ENCODE results near the gene PDE9A. TPM values are rescaled to one million over a fixed set of nuclear protein-coding genes. Genes with fewer than 3 reads are reported as not detected.

PDE9A gene
- total and polyA plus RNA-seq, 2 donors (not counting 3 experiments of a cell fraction or from before 2014, with no cell fraction given) = 0.28 to 2.2 TPM

- Histone ChIP-seq H3K9me1 (replicated peaks; ENCODE audit: control insufficient read depth, extremely low read depth, insufficient read depth, low read length) (no peaks in the 10 kb centered on the region), H3K36me3 (ENCODE audit: control insufficient read depth in 2 of 2, extremely low read depth in 1 of 2, insufficient read depth in 2 of 2, low read length in 2 of 2) (no peaks in the 10 kb centered on the region), H2AFZ (ENCODE audit: low read depth, low read length) (no peak overlapping the region), H3K4me2 (ENCODE audit: insufficient read depth, low read length) (no peak overlapping the region), H3K27ac (ENCODE audit: insufficient read depth, low read depth, low read length) (no peak overlapping the region), H4K20me1 (replicated peaks; ENCODE audit: control insufficient read depth, extremely low read depth, insufficient read depth, low read length) (no peaks in the 10 kb centered on the region), H3K9me3 (replicated peaks; ENCODE audit: control insufficient read depth, insufficient read depth, low read length) (no peaks in the 10 kb centered on the region), H3K9ac (replicated peaks; ENCODE audit: extremely low read depth, insufficient read depth, low read length) (no peak overlapping the region), H3K4me3 (replicated peaks in 1 of 3; ENCODE audit: insufficient read depth in 1 of 3, low read depth in 1 of 3, low read length in 3 of 3) (no peak overlapping the region), H3K27me3 (ENCODE audit: control insufficient read depth in 2 of 2, insufficient read depth in 2 of 2, low read length in 2 of 2) (peaks cover 16% of the 10 kb centered on the region in 2 experiments), H3K4me1 (ENCODE audit: control insufficient read depth, extremely low read depth, insufficient read depth, low read length) (no peaks in the 10 kb centered on the region), H3K79me2 (ENCODE audit: control insufficient read depth, insufficient read depth, low read length) (no peaks in the 10 kb centered on the region)
- DNase-seq (ENCODE audit: low read depth, low spot score) (no peak), FAIRE-seq (no peak)
- ChIA-PET POLR2A (no interaction called here), CTCF (interaction anchor here (1.1 kb wide), 1 partner anchor 168 kb away, joined by 3 read pairs; no protein-coding TSS in a partner anchor)
- no TSS peak for BruUV-seq (replicated peaks)
- intact Hi-C loops (cut with micrococcal nuclease) (no loop called here), dilution Hi-C loops (cut with MboI; ENCODE audit: extremely low pct_ligation_motif_present, low sequenced_read_pairs) (no loop called here)
- no peak for TF ChIP-seq POLR2A (IDR thresholded peaks at IDR 0.05; ENCODE audit: low read depth, low read length)
- TF ChIP-seq MYC (IDR thresholded peaks at IDR 0.05; ENCODE audit: low read depth, low read length) = no peak
- no peak for TF ChIP-seq MAX (IDR thresholded peaks at IDR 0.05; ENCODE audit: insufficient read depth, insufficient read length)
- TF ChIP-seq GATA2 (IDR thresholded peaks at IDR 0.05; ENCODE audit: insufficient read depth, insufficient read length, low read depth, low read length) = no peak
- TF ChIP-seq POLR2AphosphoS5 (IDR thresholded peaks at IDR 0.05; ENCODE audit: insufficient read depth, low read depth, low read length) = no peak
- TF ChIP-seq JUN (IDR thresholded peaks at IDR 0.05; ENCODE audit: borderline replicate concordance, insufficient read depth, insufficient read length, low read depth) = no peak
Observed at GRCh38 chr21:42650033-42650370, 3.4 kb upstream of the PDE9A start.

GRCh38 chr21:42650441-42651421, 2.7 kb upstream of the PDE9A start:
- dilution Hi-C loops (cut with MboI; ENCODE audit: extremely low pct_ligation_motif_present, low sequenced_read_pairs) = no loop called here
- H3K79me2 ChIP-seq (ENCODE audit: control insufficient read depth, insufficient read depth, low read length) = no peaks in the 10 kb centered on the region
- H3K4me3 ChIP-seq (replicated peaks in 1 of 3; ENCODE audit: insufficient read depth in 1 of 3, low read depth in 1 of 3, low read length in 3 of 3) = no peak overlapping the region
- no TSS peak for BruUV-seq (replicated peaks)
- no peaks in the 10 kb centered on the region for H3K9me3 ChIP-seq (replicated peaks; ENCODE audit: control insufficient read depth, insufficient read depth, low read length)
- H3K36me3 ChIP-seq (ENCODE audit: control insufficient read depth in 2 of 2, extremely low read depth in 1 of 2, insufficient read depth in 2 of 2, low read length in 2 of 2) = no peaks in the 10 kb centered on the region
- CTCF ChIA-PET = no interaction called here
- POLR2A ChIA-PET = no interaction called here
- no peak for TF ChIP-seq JUN (IDR thresholded peaks at IDR 0.05; ENCODE audit: borderline replicate concordance, insufficient read depth, insufficient read length, low read depth)
- TF ChIP-seq MAX (IDR thresholded peaks at IDR 0.05; ENCODE audit: insufficient read depth, insufficient read length) = no peak
- no peak for TF ChIP-seq EZH2 (IDR thresholded peaks at IDR 0.05; ENCODE audit: borderline replicate concordance, low read depth, low read length, severe bottlenecking)
- no peak for TF ChIP-seq FOS (IDR thresholded peaks at IDR 0.05; ENCODE audit: borderline replicate concordance, insufficient read depth, low read length)
- no peak for TF ChIP-seq CTCF (IDR thresholded peaks at IDR 0.05; ENCODE audit: extremely low read depth in 1 of 2, insufficient read depth in 1 of 2, low read depth in 1 of 2, low read length in 2 of 2)
- no peak for TF ChIP-seq POLR2AphosphoS5 (IDR thresholded peaks at IDR 0.05; ENCODE audit: insufficient read depth, low read depth, low read length)
- no peak for TF ChIP-seq MYC (IDR thresholded peaks at IDR 0.05; ENCODE audit: low read depth, low read length)
- no peak for TF ChIP-seq GATA2 (IDR thresholded peaks at IDR 0.05; ENCODE audit: insufficient read depth, insufficient read length, low read depth, low read length)
- no peak for TF ChIP-seq POLR2A (IDR thresholded peaks at IDR 0.05; ENCODE audit: low read depth, low read length)
- H3K9ac ChIP-seq (replicated peaks; ENCODE audit: extremely low read depth, insufficient read depth, low read length) = no peak overlapping the region
- intact Hi-C loops (cut with micrococcal nuclease) = no loop called here
- H3K4me1 ChIP-seq (ENCODE audit: control insufficient read depth, extremely low read depth, insufficient read depth, low read length) = no peaks in the 10 kb centered on the region
- FAIRE-seq (no peak), DNase-seq (ENCODE audit: low read depth, low spot score) (no peak)
- H2AFZ ChIP-seq (ENCODE audit: low read depth, low read length) = no peak overlapping the region
- H3K9me1 ChIP-seq (replicated peaks; ENCODE audit: control insufficient read depth, extremely low read depth, insufficient read depth, low read length) = no peaks in the 10 kb centered on the region
- H4K20me1 ChIP-seq (replicated peaks; ENCODE audit: control insufficient read depth, extremely low read depth, insufficient read depth, low read length) = no peaks in the 10 kb centered on the region
- H3K4me2 ChIP-seq (ENCODE audit: insufficient read depth, low read length) = no peak overlapping the region
- H3K27ac ChIP-seq (ENCODE audit: insufficient read depth, low read depth, low read length) = no peak overlapping the region
- H3K27me3 ChIP-seq (ENCODE audit: control insufficient read depth in 2 of 2, insufficient read depth in 2 of 2, low read length in 2 of 2) = peaks cover 21 to 22% of the 10 kb centered on the region in 2 experiments
